GM12878 (cell line): ENCODE data around the gene MIER3. TPM values are rescaled to one million over a fixed set of nuclear protein-coding genes. Genes with fewer than 3 reads are reported as not detected.
"Not testable (repeated sequence)": the region's sequence is repeated elsewhere in the genome, so short reads cannot be mapped to it uniquely, and the experiment has no call there.

Experiments used
- ATAC-seq: fragments of 200-7000 bp; cut with Tn5 transposase; 3 replicates; pipeline ENCODE4 v1.9.1; 2020; ENCODE audit warnings: mild to moderate bottlenecking, moderate library complexity
- BruUV-seq: library from RNA; stranded (reverse); fragments of 400-500 nt; replicated peaks from 2 replicates; lab custom pipeline; 2021; lab: Mats Ljungman, UMichigan
- CTCF ChIA-PET: fragments of 300-600 bp; sonication (Branson Sonifier 250); formaldehyde crosslinking; extraction: SDS; loops from one replicate; lab custom pipeline; 2021; ENCODE audit warnings: inconsistent platforms; lab: Yijun Ruan, JAX
- POLR2A ChIA-PET: fragments of 350-600 bp; formaldehyde crosslinking; extraction: SDS; loops from one replicate; lab custom pipeline; 2021; ENCODE audit warnings: inconsistent platforms; lab: Charles Lee
- RAD21 ChIA-PET: fragments of 300-600 bp; sonication (Branson Sonifier 250); formaldehyde crosslinking; loops from one replicate; lab custom pipeline; 2023; ENCODE audit warnings: antibody characterized with exemption; ENCODE audit not compliant: unreplicated experiment; lab: Charles Lee
- SMC1A ChIA-PET: fragments of 300-600 bp; sonication (Branson Sonifier 250); formaldehyde crosslinking; loops from one replicate; lab custom pipeline; 2023; ENCODE audit not compliant: unreplicated experiment, uncharacterized antibody; lab: Charles Lee
- DNase-seq: peaks from one replicate; pipeline ENCODE4 v3.0.0-alpha.2; 2011; ENCODE audit warnings: low read depth, low spot score
- FAIRE-seq: peaks from 3 replicates; lab custom pipeline; 2011; peaks lifted over from hg19 to GRCh38; lab: Jason Lieb, UNC
- H2AFZ ChIP-seq: 2 replicates; pipeline ENCODE4 v1.6.0; 2011; ENCODE audit warnings: low read depth, low read length, control low read depth; ENCODE audit not compliant: control insufficient read depth
- H3K27ac ChIP-seq: 2 replicates; pipeline ENCODE4 v1.5.1; 2011; ENCODE audit warnings: control low read depth; ENCODE audit not compliant: control insufficient read depth, insufficient read depth
- H3K27me3 ChIP-seq, 2 experiments: replicated peaks in 1 of 2; 2 replicates each; pipeline versions ENCODE4 v1.6.0 to v1.6.1; 2011; ENCODE audit warnings: low read length in 1 of 2; ENCODE audit not compliant: control insufficient read depth in 2 of 2, insufficient read depth in 2 of 2
- H3K36me3 ChIP-seq, 2 experiments: 2 replicates each; pipeline ENCODE4 v1.5.1; 2011; ENCODE audit warnings: low read length in 1 of 2; ENCODE audit not compliant: control insufficient read depth in 2 of 2, insufficient read depth in 2 of 2
- H3K4me1 ChIP-seq: 2 replicates; pipeline ENCODE4 v1.6.1; 2011; ENCODE audit warnings: mild to moderate bottlenecking, low read length, moderate library complexity, mixed read lengths; ENCODE audit not compliant: control insufficient read depth, insufficient read depth
- H3K4me2 ChIP-seq: 2 replicates; pipeline ENCODE4 v1.6.0; 2011; ENCODE audit warnings: control low read depth; ENCODE audit not compliant: control insufficient read depth, insufficient read depth
- H3K4me3 ChIP-seq: fragments of 200-600 bp; sonication (generic); 2 replicates; pipeline ENCODE4 v1.5.1; 2016
- H3K79me2 ChIP-seq: 2 replicates; pipeline ENCODE4 v1.6.0; 2011; ENCODE audit warnings: low read length; ENCODE audit not compliant: control insufficient read depth, insufficient read depth
- H3K9ac ChIP-seq: 2 replicates; pipeline ENCODE4 v1.8.0; 2011; ENCODE audit warnings: low read length, control low read depth, mixed read lengths; ENCODE audit not compliant: control insufficient read depth, insufficient read depth
- H3K9me3 ChIP-seq: replicated peaks from 3 replicates; pipeline ENCODE4 v1.5.1; 2011; ENCODE audit warnings: mild to moderate bottlenecking, low read length; ENCODE audit not compliant: control insufficient read depth, insufficient read depth
- H4K20me1 ChIP-seq: 2 replicates; pipeline ENCODE4 v1.6.0; 2011; ENCODE audit not compliant: control insufficient read depth, insufficient read depth
- ATF7 ChIP-seq: fragments of 450-650 bp; IDR thresholded peaks from 2 replicates; pipeline ENCODE4 v1.6.1; 2016; ENCODE audit warnings: low read depth, mild to moderate bottlenecking
- MXI1 ChIP-seq: fragments of 150-350 bp; IDR thresholded peaks from 2 replicates; pipeline ENCODE4 v1.6.1; 2011; ENCODE audit warnings: low read depth, mild to moderate bottlenecking, inconsistent platforms, low read length, improper control_type of control experiment
- PKNOX1 ChIP-seq: fragments of 450-650 bp; IDR thresholded peaks from 2 replicates; pipeline ENCODE4 v1.6.1; 2016; ENCODE audit warnings: mild to moderate bottlenecking
- REST ChIP-seq: IDR thresholded peaks from 2 replicates; pipeline ENCODE4 v1.6.1; 2012; ENCODE audit warnings: mild to moderate bottlenecking, low read depth, low read length
- WGBS: methylation state at CpG from one replicate; pipeline ENCODE4 v1.1.6; 2016; ENCODE audit warnings: low lambda C conversion rate; ENCODE audit not compliant: insufficient replicate concordance, insufficient coverage; ENCODE audit errors: missing lambda C conversion rate; 5-methylcytosine and 5-hydroxymethylcytosine counted together
- in situ Hi-C: fragments of 300-500 bp; cut with MboI; formaldehyde crosslinking; loops from 9 replicates; pipeline ENCODE4 v1.14.3; 2018; ENCODE audit warnings: mixed read lengths
- intact Hi-C: fragments of 100-400 bp; cut with micrococcal nuclease; formaldehyde crosslinking; loops from one replicate; pipeline ENCODE4 v1.14.2; 2022; ENCODE audit not compliant: unreplicated experiment
- polyA plus RNA-seq, 11 experiments: library from polyadenylated mRNA; depleted of rRNA in 4 of 11; unstranded in 6 of 11; stranded (reverse) in 5 of 11; fragments of >200 nt; fragmentation: Nextera tagmentation in 4 of 11; fragmentation: Illumina TruSeq in 1 of 11; extraction: Ambion mirVana in 4 of 11; extraction: Trizol in 1 of 11; gene quantifications; 1 replicate in 1 of 11; 2 replicates in 10 of 11; pipeline versions ENCODE4 v1.2.1 to v1.2.3, GENCODE V29; 2011 to 2016; ENCODE audit warnings: inconsistent platforms in 2 of 11, missing spikeins in 2 of 11, low read depth in 1 of 11
- total RNA-seq, 4 experiments: library from RNA; depleted of rRNA in 3 of 4; stranded (reverse); fragments of >200 nt in 3 of 4; fragmentation: Illumina TruSeq in 1 of 4; extraction: Trizol in 1 of 4; gene quantifications; 2 replicates each; pipeline versions ENCODE4 v1.2.1 to v1.2.3, GENCODE V29; 2013 to 2021

MIER3 gene
- total and polyA plus RNA-seq, 10 of the 15 experiments (the other 5 are each of a cell fraction or from before 2014, with no cell fraction given), result 2.9 to 14.6 (median 7.2) TPM

- 73% methylated on average over 13 of the region's 13 CpGs for whole genome bisulfite sequencing
- H3K4me3 ChIP-seq, result no peak overlapping the region
- no peak for FAIRE-seq
- BruUV-seq, result no TSS peak
- in situ Hi-C loops (no loop called here), intact Hi-C loops (no loop called here)
- H3K27ac ChIP-seq, result no peak overlapping the region
- no peak overlapping the region for H3K4me2 ChIP-seq
- H3K79me2 ChIP-seq, result no peaks in the 10 kb centered on the region
- no peak overlapping the region for H3K9ac ChIP-seq
- no peak for ATAC-seq
- H3K4me1 ChIP-seq, result peaks cover 5% of the 10 kb centered on the region; the same call in 1 of the 2 replicates
- no peaks in the 10 kb centered on the region for H3K9me3 ChIP-seq
- no peak for TF ChIP-seq ATF7
- no peak for TF ChIP-seq REST
- TF ChIP-seq PKNOX1, result no peak
- TF ChIP-seq MXI1, result no peak
- ChIA-PET CTCF (no interaction called here), SMC1A (no interaction called here), RAD21 (interaction anchor here (1.1 kb wide), 1 partner anchor 8 kb away, joined by 3 read pairs; no protein-coding TSS in a partner anchor), POLR2A (no interaction called here)
- no peaks in the 10 kb centered on the region for H4K20me1 ChIP-seq
- no peak overlapping the region for H2AFZ ChIP-seq
- no peak for DNase-seq
- 0 out of 4 replicates have a peak, but pooled peaks cover 0 to 2% of the 10 kb centered on the region in 2 experiments for H3K27me3 ChIP-seq
- no peaks in the 10 kb centered on the region for H3K36me3 ChIP-seq
Observed at GRCh38 chr5:56979968-56980367, 28.0 kb upstream of the MIER3 start.

- H3K9ac ChIP-seq, H3K4me2 ChIP-seq, POLR2A ChIA-PET, H4K20me1 ChIP-seq, H3K79me2 ChIP-seq, H3K27me3 ChIP-seq, RAD21 ChIA-PET, ATAC-seq, SMC1A ChIA-PET, FAIRE-seq, H3K9me3 ChIP-seq, BruUV-seq, in situ Hi-C loops, intact Hi-C loops, H3K4me1 ChIP-seq, H3K36me3 ChIP-seq, H3K27ac ChIP-seq, DNase-seq, H2AFZ ChIP-seq, CTCF ChIA-PET, H3K4me3 ChIP-seq: not testable (repeated sequence)
- WGBS, result 66% methylated on average over 4 of the region's 5 CpGs
Observed at GRCh38 chr5:56979526-56979925, 27.6 kb upstream of the MIER3 start.
